ENCODE measurements around the gene CYP2C8.

DNA sequence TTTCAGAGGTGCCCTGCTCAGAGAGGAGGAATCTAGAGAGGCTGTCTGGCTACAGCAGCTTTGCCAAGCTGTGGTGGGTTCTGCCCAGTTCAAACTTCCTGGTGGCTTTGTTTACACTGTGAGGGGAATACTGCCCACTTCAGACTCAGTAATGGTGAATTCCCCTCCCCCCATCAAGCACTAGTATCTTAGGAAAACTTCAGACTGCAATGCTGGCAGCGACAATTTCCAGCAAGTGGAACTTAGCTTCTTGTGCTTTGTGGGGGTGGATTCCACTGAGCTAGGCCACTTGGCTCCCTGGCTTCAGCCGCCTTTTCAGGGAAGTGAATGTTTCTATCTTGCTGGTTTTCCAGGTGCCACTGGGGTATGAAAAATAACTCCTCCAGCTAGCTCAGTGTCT is 42.8 kb downstream of the CYP2C8 start:
- TF ChIP-seq, protein P1, sequence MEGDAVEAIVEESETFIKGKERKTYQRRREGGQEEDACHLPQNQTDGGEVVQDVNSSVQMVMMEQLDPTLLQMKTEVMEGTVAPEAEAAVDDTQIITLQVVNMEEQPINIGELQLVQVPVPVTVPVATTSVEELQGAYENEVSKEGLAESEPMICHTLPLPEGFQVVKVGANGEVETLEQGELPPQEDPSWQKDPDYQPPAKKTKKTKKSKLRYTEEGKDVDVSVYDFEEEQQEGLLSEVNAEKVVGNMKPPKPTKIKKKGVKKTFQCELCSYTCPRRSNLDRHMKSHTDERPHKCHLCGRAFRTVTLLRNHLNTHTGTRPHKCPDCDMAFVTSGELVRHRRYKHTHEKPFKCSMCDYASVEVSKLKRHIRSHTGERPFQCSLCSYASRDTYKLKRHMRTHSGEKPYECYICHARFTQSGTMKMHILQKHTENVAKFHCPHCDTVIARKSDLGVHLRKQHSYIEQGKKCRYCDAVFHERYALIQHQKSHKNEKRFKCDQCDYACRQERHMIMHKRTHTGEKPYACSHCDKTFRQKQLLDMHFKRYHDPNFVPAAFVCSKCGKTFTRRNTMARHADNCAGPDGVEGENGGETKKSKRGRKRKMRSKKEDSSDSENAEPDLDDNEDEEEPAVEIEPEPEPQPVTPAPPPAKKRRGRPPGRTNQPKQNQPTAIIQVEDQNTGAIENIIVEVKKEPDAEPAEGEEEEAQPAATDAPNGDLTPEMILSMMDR (IDR thresholded peaks at IDR 0.05), result no peak
- no peak for TF ChIP-seq ZFX (IDR thresholded peaks at IDR 0.05; ENCODE audit: borderline replicate concordance)

Measured in 22Rv1 (cell line).